T-helper 2 cell treated with Interferon-gamma antibody and Interleukin-4, amounts not matched to agents 100 ng/mL and 5 ng/mL, for 36 hours (primary cell): ENCODE results near the gene IFNA4. TPM values are rescaled to one million over a fixed set of nuclear protein-coding genes. Genes with fewer than 3 reads are reported as not detected.
"Not testable (repeated sequence)": the region's sequence is repeated elsewhere in the genome, so short reads cannot be mapped to it uniquely, and the experiment has no call there.

ENCODE experiments used
- intact Hi-C: fragments of 100-400 bp; cut with micrococcal nuclease; formaldehyde crosslinking; loops from one replicate; pipeline ENCODE4 v1.15.1; 2023
- total RNA-seq: library from RNA; stranded (reverse); gene quantifications from 2 replicates; pipeline ENCODE4 v1.2.3, GENCODE V29; 2022

IFNA4 gene
- not detected in 2 replicates for total RNA-seq

DNA sequence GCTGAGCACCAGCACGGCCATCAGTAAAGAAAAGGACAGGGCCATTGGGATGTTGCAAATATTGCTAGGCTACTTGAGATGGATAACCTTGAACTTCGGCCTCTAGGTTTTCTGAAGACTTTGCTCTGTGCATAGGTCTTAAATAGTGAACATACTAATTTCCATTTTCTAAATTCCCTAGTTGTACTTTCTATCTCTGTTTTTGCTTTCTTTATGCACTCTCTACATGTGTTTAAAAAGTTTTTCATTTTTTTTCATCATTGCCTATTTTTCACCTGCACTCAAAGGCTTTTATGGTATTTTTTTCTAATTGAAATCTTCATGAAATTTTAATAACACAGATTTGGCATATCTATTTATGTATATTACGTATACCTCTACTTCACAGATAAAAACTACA, at the start of gene IFNA4:
TSS of gene IFNA4 (minus strand) at position 101 of the 400 bp plus-strand sequence. CDS start at position 45, 56 bp downstream.
- intact Hi-C loops, result not testable (repeated sequence)

DNA sequence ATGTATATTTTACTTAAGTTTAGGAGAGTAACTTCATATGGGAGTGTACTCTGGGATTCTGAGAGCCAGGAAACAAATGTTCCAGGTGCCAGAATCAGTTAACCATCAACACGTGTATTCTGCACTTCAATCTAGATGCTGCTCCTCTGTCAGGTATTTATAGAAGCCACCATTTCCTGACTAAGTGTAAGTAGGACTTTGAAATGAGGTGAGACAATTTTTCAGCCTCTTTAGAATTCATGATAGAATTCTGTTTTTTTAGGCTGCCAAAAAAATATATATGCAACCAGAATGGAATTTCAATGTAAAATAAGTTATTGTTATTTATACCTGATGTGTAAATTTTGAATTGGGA, 49.0 kb upstream of the IFNA4 start:
- intact Hi-C loops, result loop anchor here (5.0 to 10.0 kb wide), 2 partner anchors 81 to 158 kb away; no protein-coding TSS in a partner anchor

DNA sequence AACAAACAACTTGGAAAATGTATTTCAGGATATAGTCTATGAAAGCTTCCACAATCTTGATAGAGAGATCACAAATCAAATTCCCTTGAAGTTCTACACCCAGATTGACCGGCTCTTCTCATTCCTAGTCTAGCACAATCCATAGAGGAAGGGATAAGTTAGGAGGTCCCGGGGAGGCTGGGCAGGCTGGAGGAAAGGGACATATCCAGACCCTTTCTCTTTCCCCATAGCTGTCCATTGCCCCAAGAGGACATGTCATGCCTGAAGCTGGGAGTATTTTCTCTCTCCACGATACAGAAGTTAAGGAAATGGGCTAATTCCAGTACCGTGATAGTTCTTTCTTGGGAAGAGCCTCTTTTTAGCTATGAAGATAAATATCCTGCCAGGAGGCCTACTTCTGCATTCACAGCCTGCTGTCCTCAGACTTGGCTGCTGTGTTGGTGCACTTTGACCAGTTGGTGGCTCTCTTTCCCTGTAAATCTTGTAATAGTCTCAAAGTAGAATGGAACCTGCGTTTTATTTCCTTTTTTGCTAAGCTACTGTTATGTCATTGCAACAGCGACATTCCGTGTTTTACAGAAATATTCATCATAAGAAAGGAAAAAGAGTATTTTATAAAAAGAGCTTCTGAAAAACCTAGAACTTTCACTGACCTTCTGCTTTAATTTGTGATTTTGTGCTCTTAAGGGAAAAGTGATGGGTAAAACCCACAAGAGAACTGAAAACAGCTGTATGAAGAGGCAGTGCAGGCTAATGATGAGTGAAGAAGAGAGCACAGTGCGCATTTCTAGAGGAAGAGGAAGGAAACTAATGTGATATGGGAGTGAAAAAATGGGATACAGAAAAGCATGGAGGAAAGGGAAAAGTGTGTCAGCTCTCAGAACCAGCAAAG, 48.3 kb upstream of the IFNA4 start:
- intact Hi-C loops, result loop anchor here (1.0 to 10.0 kb wide), 3 partner anchors 82 to 554 kb away; no protein-coding TSS in a partner anchor

DNA sequence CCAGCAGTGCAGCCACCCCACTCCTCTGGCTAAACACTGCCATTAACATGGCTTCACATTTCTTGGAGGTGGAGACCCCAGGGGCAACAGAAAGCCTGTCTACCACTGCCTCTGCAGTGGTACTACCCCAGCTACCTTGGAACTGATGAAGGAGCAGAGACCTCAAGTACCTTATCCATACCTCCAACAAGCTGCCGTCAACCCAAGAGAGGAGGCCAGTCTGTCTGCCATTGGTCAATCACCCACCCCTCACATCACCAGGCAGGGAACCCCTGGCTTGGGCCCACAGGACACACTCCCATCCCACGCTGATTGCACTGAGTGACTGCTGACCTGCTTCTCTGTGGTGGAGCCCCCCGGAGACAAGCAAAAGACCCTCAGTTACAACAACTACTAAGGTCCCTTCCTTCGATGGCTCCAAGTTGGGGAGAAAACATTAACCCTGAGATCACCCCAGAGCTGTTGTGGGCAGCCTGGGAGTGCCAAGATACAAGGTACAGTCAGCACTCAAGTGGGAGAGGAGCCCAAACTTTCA, 46.8 kb upstream of the IFNA4 start:
- intact Hi-C loops, result loop anchor here (10.0 kb wide), 1 partner anchor 161 kb away; no protein-coding TSS in a partner anchor

DNA sequence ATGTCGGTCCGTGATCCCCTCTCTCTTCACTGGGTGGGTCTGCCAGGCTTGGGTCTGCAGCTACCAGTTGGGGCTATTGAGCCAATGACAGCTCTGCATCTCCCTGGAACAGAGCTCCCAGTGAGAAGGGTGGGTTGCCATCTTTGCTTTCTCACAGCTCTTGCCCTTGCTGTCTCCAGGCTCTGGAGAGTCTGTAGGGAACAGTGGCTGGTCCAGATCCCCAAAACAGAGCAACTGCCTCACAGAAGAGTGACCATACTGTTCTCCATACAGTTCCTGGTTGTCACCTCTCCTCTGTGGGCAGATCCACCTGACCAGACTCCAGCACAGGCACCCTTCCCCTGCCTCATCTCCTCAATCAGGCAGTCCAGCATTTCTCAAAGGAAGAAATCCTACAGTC, 45.9 kb upstream of the IFNA4 start:
- intact Hi-C loops, result loop anchor here (10.0 kb wide), 1 partner anchor 162 kb away; no protein-coding TSS in a partner anchor

DNA sequence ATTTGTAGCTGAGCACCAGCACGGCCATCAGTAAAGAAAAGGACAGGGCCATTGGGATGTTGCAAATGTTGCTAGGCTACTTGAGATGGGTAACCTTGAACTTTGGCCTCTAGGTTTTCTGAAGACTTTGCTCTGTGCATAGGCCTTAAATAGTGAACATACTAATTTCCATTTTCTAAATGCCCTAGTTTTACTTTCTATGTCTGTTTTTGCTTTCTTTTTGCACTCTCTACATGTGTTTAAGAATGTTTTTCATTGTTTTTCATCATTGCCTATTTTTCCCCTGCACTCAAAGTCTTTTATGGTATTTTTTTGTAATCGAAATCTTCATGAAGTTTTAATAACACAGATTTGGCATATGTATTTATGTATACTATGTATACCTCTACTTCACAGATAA, 40.7 kb upstream of the IFNA4 start, which contains the start of gene IFNA17:
TSS of gene IFNA17 (minus strand) at position 101 of the 400 bp plus-strand sequence. CDS start at position 52, 49 bp downstream.
- intact Hi-C loops, result no loop called here

DNA sequence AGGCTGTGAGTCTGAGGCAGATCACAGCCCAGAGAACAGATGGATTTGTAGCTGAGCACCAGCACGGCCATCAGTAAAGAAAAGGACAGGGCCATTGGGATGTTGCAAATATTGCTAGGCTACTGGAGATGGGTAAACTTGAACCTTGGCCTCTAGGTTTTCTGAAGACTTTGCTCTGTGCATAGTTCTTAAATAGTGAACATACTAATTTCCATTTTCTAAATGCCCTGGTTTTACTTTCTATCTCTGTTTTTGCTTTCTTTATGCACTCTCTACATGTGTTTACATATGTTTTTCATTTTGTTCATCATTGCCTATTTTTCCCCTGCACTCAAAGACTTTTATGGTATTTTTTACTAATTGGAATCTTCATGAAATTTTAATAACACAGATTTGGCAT, 29.8 kb upstream of the IFNA4 start, which contains the start of gene IFNA16:
TSS of gene IFNA16 (minus strand) at position 101 of the 400 bp plus-strand sequence. CDS start at position 95, 6 bp downstream.
- intact Hi-C loops, result loop anchor here (10.0 kb wide), 1 partner anchor 238 kb away; no protein-coding TSS in a partner anchor

DNA sequence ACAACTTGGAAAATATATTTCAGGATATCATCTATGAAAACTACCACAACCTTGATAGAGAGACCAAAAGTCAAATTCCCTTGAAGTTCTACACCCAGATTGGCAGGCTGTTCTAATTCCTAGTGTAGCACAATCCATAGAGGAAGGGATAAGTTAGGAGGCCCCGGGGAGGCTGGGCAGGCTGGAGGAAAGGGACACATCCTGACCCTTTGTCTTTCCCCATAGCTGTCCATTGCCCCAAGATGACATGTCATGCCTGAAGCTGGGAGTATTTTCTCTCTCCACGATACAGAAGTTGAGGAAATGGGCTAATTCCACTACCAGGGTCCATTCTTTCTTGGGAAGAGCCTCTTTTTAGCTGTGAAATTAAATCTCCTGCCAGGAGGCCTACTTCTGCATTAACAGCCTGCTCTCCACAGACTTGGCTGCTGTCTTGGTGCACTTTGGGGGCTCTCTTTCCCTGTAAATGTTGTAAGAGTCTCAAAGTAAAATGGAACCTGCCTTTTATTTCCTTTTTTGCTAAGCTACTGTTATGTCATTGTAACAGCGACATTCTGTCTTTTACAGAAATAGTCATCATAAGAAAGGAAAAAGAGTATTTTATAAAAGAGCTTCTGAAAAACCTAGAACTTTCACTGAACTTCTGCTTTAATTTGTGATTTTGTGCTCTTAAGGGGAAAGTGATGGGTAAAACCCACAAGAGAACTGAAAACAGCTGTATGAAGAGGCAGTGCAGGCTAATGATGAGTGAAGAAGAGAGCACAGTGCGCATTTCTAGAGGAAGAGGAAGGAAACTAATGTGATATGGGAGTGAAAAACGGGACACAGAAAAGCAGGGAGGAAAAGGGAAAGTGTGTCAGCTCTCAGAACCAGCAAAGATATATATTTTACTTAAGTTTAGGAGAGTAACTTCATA, 26.3 kb upstream of the IFNA4 start:
- intact Hi-C loops, result loop anchor here (10.0 kb wide), 1 partner anchor 241 kb away; no protein-coding TSS in a partner anchor

DNA sequence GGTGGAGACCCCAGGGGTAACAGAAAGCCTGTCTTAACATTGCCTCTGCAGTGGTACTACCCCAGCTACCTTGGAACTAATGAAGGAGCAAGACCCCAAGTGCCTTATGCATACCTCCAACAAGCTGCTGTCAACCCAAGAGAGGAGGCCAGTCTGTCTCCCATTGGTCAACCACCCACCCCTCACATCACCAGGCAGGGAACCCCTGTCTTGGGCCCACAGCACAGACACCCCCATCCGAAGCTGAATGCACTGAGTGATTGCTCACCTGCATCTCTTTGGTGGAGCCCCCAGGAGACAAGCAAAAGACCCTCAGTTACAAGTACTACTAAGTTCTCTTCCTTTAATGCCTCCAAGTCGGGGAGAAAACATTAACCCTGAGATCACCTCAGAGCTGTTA, 24.8 kb upstream of the IFNA4 start:
- intact Hi-C loops, result loop anchor here (10.0 kb wide), 1 partner anchor 243 kb away; no protein-coding TSS in a partner anchor

DNA sequence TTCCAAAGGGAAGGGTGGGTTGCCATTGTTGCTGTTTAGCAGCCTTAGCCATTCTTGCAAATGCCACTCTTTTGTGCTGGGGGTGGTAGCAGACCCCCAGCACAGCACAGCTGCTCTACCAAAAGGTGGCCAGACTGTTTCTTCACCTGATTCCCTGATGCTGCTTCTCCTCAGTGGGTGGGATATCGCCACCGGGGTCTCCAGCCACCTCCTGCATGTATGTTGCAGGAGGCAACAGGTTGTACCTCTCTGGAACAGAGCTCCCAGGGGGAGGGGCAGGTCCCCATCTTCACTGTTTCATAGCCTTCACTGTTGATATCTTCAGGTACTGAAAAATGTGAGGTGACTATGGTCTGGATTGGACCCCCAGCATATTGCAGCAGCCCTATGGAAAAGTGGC, 23.4 kb upstream of the IFNA4 start:
- intact Hi-C loops, result loop anchor here (10.0 kb wide), 1 partner anchor 244 kb away; no protein-coding TSS in a partner anchor

DNA sequence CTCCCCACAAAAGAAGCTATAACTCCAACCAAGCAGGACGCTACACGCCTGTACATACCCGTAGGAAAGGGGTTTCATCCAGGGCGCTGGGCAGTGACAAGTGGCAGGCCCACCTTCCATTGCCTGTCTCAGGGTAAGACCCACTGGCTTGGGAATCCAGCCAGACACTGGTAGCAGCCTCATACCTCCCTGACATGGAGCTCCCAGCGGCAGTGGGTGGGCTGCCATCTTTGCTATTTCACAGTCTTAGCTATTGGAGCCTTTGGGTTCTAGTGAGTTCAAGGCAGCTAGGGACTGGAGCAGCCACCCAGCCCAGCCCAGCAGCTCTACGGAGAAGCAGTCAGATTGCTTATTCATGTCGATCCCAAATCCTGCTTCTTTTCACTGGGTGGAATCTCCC, 22.9 kb upstream of the IFNA4 start:
- intact Hi-C loops, result loop anchor here (10.0 kb wide), 1 partner anchor 244 kb away; no protein-coding TSS in a partner anchor

DNA sequence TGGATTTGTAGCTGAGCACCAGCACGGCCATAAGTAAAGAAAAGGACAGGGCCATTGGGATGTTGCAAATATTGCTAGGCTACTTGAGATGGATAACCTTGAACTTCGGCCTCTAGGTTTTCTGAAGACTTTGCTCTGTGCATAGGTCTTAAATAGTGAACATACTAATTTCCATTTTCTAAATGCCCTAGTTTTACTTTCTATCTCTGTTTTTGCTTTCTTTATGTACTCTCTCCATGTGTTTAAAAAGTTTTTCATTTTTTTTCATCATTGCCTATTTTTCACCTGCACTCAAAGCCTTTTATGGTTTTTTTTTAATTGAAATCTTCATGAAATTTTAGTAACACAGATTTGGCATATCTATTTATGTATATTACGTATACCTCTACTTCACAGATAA, 19.7 kb upstream of the IFNA4 start, which contains the start of gene IFNA10:
TSS of gene IFNA10 (minus strand) at position 101 of the 400 bp plus-strand sequence. CDS start at position 55, 46 bp downstream.
- intact Hi-C loops, result not testable (repeated sequence)

DNA sequence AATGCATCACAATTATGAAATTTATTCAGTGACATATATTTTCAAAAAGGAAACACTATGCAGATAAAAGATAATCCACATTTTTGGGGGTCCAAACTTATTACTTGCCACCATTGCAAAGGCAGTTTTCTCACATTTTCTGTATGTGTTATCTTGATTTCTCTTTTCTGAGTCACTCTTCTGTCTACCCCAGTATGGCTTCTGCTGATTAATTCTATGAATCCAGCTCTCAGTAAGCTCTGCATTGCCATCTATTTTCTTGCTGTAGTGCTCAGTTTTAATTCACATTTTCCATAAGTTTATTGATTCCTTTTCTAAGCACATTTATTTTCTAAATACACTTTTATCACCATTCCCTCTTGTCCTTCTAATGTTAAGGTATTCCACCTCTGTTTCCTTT, 17.8 kb upstream of the IFNA4 start:
- intact Hi-C loops, result no loop called here

DNA sequence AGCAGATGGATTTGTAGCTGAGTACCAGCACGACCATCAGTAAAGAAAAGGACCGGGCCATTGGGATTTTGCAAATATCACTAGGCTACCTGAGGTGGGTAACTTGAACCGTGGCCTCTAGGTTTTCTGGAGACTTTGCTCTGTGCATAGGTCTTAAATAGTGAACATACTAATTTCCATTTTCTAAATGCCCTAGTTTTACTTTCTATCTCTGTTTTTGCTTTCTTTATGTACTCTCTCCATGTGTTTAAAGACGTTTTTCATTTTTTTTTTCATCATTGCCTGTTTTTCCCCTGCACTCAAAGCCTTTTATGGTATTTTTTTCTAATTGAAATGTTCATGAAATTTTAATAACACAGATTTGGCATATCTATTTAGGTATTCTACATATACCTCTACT, 14.7 kb upstream of the IFNA4 start, which contains the start of gene IFNA7:
TSS of gene IFNA7 (minus strand) at position 101 of the 400 bp plus-strand sequence. CDS start at position 61, 40 bp downstream.
- intact Hi-C loops, result not testable (repeated sequence)

DNA sequence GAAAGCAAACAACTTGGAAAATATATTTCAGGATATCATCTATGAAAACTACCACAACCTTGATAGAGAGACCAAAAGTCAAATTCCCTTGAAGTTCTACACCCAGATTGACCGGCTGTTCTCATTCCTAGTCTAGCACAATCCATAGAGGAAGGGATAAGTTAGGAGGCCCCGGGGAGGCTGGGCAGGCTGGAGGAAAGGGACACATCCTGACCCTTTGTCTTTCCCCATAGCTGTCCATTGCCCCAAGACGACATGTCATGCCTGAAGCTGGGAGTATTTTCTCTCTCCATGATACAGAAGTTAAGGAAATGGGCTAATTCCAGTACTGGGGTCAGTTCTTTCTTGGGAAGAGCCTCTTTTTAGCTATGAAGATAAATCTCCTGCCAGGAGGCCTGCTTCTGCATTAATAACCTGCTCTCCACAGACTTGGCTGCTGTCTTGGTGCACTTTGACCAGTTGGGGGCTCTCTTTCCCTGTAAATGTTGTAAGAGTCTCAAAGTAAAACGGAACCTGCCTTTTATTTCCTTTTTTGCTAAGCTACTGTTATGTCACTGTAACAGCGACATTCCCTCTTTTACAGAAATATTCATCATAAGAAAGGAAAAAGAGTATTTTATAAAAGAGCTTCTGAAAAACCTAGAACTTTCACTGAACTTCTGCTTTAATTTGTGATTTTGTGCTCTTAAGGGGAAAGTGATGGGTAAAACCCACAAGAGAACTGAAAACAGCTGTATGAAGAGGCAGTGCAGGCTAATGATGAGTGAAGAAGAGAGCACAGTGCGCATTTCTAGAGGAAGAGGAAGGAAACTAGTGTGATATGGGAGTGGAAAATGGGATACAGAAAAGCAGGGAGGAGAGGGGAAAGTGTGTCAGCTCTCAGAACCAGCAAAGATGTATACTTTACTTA, 7.7 kb upstream of the IFNA4 start:
- intact Hi-C loops, result loop anchor here (1.0 to 2.0 kb wide), 3 partner anchors 36 to 594 kb away; no protein-coding TSS in a partner anchor

DNA sequence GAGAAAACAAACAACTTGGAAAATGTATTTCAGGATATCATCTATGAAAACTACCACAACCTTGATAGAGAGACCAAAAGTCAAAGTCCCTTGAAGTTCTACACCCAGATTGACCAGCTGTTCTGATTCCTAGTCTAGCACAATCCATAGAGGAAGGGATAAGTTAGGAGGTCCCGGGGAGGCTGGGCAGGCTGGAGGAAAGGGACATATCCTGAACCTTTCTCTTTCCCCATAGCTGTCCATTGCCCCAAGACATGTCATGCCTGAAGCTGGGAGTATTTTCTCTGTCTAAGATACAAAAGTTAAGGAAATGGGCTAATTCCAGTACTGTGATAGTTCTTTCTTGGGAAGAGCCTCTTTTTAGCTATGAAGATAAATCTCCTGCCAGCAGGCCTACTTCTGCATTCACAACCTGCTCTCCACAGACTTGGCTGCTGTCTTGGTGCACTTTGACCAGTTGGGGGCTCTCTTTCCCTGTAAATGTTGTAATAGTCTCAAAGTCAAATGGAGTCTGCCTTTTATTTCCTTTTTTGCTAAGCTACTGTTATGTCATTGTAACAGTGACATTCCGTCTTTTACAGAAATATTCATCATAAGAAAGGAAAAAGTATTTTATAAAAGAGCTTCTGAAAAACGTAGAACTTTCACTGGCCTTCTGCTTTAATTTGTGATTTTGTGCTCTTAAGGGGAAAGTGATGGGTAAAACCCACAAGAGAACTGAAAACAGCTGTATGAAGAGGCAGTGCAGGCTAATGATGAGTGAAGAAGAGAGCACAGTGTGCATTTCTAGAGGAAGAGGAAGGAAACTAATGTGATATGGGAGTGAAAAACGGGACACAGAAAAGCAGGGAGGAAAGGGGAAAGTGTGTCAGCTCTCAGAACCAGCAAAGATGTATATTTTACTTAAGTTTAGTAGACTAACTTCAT, 4.3 kb downstream of the IFNA4 start:
- intact Hi-C loops, result not testable (repeated sequence)

DNA sequence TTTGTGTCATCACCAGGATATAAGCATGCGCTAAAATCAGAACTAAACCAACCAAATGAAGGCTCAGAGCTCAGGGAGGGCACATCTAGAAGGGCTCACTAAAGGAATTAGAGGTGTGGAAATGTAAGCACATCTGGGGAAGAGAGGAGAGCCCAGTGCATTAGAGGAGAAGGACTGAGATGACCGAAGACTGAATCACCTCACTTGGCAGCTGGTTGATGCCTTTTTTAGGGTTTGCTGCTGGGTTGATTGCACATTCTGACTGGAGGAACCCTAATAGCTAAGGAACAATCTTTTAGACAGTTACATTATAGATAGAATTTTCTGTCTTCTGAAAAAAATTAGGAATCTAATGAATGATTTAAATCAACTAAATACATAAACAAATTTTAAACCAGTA, 12.7 kb downstream of the IFNA4 start:
- intact Hi-C loops, result no loop called here

DNA sequence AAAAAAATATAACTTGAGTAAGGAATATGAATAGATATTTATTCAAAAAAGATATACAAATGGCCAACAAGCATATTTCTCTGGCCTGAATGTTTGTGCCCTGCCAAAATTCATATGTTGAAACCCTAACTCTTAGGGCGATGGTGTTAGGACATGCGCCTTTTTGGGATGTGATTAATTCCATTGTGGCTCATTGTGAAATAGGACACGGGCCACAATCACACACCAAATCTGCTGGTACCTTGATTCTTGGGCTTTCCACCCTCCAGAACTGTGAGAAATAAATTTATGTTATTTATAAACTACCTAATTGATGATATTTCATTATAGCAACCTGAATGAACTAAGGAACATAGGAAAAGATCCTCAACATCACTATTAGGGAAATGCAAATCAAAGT, 15.2 kb downstream of the IFNA4 start:
- intact Hi-C loops, result no loop called here
